Right ventricle myocardium superior (tissue), 1 donor: Measurements from ENCODE around the gene SLC6A17. TPM values are rescaled to one million over a fixed set of nuclear protein-coding genes. Genes with fewer than 3 reads are reported as not detected.

ENCODE experiments used
- ATAC-seq: fragments of 200-7000 bp; cut with Tn5 transposase; one replicate; pipeline ENCODE4 v1.9.1; 2020; ENCODE audit warnings: mild to moderate bottlenecking; ENCODE audit not compliant: poor library complexity
- DNase-seq: peaks from one replicate; pipeline ENCODE4 v3.0.0-alpha.2; 2020
- intact Hi-C: fragments of 100-400 bp; cut with DNase I; formaldehyde crosslinking; loops from one replicate; pipeline ENCODE4 v1.11.2; 2022
- total RNA-seq: library from RNA; stranded (reverse); fragmentation: NEBNext Ultra II Directional; extraction: Animal tissue kit (Norgen Biotek cat#: 25700); gene quantifications from one replicate; pipeline ENCODE4 v1.2.1, GENCODE V29; 2021
- donor health status: DM: no; HTN: yes; CAD: no; lungs with severe emphysema.

Gene SLC6A17
- total RNA-seq, 1 donor from 2014 or later, result not detected

DNA sequence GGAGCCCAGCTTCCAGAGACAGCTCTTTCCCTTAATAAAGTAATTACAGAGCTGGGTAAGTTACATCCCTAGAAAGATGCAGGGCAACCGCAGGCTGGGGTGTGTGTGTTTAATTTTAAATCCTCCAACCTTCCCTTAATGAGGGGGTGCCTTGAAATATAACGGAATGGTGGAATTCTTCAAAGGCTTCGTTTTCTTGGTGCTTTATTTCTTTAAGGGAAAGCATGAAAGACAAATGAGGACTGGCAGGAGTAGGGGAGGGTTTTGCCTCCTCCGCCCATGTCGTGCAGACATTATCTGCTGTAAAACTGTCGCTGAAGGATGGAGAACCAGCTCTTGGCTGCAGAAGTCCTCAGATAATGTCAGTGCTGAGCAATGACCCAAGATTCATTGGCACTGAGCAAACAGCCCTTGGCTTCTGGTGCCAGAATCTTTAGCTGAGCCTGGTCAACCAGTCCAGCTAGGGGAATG, 15.5 kb downstream of the SLC6A17 start:
- ATAC-seq, result peak; percentile 39
- no peak for DNase-seq
- intact Hi-C loops, result no loop called here

DNA sequence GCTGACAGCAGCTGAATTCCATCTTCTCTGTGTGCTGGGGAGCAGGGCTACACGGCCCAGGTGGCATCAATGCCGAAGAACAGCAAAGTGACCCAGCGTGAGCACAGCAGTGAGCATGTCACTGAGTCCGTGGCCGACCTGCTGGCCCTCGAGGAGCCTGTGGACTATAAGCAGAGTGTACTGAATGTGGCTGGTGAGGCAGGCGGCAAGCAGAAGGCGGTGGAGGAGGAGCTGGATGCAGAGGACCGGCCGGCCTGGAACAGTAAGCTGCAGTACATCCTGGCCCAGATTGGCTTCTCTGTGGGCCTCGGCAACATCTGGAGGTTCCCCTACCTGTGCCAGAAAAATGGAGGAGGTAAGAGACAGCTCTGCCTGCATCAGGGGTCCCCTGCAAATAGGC, 16.6 kb downstream of the SLC6A17 start:
- ATAC-seq (no peak), DNase-seq (no peak)
- intact Hi-C loops, result no loop called here

GRCh38 chr1:110170766-110171733, 20.8 kb downstream of the SLC6A17 start:
- ATAC-seq (no peak), DNase-seq (no peak)
- intact Hi-C loops, result no loop called here

- intact Hi-C loops, result no loop called here
- ATAC-seq (no peak), DNase-seq (no peak)
Observed at GRCh38 chr1:110172001-110172400, 21.7 kb downstream of the SLC6A17 start.

DNA sequence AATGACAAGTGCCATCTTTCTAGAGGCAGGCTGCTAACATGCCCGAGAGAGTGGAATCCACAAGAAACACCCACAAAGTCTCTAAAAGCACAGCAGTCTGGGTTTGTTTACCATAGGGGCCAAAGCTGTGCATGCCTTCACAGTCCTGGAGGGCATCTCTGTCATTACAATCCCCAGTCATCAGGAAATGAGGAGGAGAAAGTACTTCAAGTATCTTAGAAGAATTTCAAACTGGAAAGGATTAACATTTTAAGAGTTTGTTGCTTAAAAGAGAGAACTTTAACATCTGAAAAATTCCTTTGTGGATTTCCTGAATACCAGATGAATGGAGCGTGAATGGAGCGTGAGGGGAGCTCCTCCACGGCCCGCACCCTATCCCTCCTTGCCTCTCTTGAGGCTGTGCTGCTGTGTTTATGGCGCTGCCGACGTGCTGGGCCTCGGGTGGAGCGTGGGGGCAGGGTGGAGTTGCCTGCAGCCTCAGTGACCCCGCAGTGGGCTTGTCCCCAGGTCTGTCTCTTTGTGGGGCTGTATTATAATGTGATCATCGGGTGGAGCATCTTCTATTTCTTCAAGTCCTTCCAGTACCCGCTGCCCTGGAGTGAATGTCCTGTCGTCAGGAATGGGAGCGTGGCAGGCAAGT, 23.3 kb downstream of the SLC6A17 start:
- intact Hi-C loops, result no loop called here
- ATAC-seq (no peak), DNase-seq (no peak)

DNA sequence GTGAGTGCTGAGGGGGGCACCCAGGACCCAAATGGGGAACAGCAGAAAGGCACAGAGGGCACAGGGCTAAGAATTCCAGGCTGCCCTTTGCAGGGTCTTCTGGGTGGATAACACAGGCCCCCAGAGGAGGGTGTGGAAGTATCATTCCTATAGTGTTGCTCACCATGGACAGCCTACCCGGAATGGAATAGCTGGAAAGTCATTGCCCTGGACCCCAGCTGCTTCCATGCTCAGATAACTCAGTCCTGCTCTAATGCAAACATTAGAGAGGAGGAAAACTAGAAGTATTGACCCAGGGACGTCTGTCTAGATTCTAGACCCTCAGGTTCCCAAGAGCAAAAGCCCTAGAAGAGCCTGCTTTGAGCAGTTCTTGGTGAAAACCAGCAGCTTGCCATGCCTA, 24.7 kb downstream of the SLC6A17 start:
- intact Hi-C loops, result no loop called here
- ATAC-seq (no peak), DNase-seq (no peak)

DNA sequence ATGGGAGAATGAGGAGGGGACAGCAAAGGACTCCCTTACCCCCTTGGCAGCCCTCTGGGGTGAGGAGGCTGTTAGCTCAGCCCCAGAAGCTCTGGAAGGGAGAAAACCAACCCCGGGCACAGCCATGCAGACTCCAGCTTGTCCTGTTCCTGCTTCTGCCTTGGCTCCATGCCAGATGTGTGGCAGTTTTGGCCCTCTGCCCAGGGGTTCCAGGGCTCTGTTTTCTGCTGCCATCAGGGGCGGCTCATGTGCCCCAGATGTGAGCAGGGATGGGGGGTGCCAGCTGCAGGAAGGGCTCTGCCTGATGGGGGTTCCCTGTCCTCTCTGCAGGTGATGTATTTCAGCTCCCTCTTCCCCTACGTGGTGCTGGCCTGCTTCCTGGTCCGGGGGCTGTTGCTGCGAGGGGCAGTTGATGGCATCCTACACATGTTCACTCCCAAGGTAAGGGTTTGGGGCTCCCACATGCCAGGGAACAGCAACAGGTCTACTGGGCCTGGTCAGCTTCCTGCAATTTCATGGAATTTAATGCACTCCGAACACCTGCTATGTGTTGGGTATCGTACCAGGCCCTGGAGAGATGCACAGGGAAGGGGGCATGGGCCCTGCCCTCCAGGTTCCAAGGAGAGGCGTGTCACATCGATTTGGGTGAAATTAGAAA, 26.1 kb downstream of the SLC6A17 start:
- intact Hi-C loops, result no loop called here
- DNase-seq (peak; percentile 68), ATAC-seq (peak; percentile 71)

GRCh38 chr1:110177775-110178174, 27.5 kb downstream of the SLC6A17 start:
- ATAC-seq (no peak), DNase-seq (no peak)
- intact Hi-C loops, result no loop called here

DNA sequence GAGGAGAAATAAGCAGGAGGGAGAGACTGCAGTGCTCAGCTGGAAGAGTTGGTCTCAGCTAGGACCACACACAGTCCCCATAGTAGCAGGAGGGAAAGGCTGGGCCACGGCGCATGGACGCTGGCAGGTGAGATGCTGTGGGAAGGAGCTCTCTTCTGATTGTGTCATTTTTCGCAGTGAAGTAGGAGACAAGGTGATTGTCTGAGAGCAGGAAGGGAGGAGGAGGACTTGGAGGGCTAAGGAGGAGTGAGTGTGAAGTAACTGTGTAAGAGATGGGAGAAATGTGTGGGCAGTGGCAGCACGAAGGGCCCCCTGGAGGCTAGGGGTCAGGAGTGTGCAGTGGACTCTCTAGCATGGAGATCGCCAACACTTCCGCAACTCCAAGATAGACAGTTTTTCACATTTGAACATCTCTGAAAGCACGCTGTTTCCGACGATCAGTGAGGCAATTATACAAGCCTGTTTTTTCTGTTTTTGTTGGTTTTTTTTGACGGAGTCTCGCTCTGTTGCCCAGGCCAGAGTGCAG, 33.4 kb downstream of the SLC6A17 start:
- ATAC-seq, result no peak
- DNase-seq, result no peak
- intact Hi-C loops, result no loop called here

DNA sequence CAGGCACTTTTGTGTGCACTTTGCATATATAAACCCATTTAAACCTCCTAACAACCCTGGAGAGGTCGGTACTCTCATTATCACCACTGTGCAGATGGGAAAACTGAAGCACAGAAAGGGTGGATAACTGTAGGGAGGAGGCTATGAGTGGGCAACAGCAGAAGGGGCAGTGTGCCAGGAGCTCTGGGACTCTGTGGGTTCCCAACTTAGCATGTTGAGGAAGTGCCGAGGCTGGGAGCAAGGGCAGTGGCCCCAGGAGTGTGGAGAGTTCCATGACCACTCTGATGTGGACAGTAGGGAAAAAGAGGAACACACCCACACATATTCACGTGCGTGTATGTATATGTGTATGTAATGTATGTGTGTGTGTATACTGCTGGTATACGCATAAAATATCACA, 34.2 kb downstream of the SLC6A17 start:
- no peak for ATAC-seq
- intact Hi-C loops, result no loop called here
- DNase-seq, result no peak

DNA sequence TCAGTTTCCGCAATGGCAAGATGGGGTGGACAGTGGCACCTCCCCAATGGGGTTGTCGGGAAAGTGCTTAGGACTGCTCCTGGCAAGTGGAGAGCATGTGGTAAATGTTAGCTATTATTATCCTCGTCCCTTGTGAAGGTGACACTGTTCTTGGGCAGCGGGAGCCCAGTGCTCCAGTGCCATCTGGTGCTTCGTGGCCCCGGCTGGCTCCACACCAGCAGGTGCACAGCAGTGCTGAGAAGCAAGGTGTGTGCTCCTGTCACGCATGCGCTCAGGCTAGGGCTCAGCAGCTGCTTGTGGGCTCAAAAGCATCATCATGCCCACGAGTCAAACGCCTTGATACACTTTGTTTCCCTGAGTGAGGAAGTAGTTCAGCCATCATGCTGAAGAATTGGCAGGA, 34.9 kb downstream of the SLC6A17 start:
- DNase-seq, result peak; percentile 61
- intact Hi-C loops, result no loop called here

DNA sequence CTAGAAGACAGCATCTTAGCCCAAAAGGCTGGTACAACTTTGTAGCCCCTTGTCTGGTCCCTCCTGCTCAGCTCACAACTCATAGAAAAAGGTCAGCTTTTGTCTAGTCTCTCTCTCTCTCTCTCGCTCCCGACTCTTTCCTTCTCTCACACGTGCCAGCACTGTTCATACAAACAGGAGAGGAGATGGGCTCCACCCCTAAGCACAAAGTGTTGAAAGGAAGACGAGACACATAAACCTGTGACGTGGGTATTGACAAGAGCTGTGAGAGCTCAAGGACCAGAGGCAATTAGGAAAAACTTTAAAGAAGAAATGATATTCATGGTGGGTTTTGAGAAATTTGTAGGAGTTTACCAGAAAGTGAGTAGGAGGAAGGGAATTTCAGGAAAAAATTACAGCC, 36.3 kb downstream of the SLC6A17 start:
- DNase-seq, result no peak
- intact Hi-C loops, result no loop called here

More for the DNA sequence above, 34.9 kb downstream of the SLC6A17 start:
- ATAC-seq, result peak; percentile 73

DNA sequence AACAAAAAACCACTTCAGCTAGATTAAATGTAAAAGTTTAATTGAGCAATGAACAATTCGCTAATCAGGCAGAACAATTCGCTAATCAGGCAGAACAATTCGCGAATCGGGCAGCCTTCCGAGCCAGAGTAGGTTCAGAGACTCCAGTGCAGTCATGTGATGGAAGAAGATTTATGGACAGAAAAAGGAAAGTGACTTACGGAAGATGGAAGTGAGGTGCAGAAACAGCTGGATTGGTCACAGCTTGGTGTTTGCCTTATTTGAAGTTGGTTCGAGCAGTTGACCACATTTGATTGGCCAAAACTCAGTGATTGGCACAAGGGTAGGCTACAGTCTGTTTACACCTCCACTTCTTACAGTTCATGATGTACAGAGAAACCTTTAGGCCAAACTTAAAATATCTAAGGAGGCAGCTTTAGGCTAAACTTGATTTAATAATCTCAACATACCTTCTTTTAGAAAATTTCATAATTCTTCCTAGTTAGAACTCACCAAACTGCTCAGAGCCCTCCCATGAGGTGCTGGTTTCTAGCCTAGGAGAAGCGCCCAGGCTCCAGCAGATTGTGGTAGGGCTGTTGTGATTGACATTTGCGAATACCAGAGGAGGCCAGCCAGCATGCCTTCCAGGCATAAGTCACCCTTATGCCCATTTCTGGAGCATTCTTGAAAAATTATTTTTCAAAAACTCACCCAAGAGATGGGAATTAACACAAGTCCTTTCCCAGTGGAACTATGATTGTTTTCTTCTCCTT, 37.0 kb downstream of the SLC6A17 start:
- intact Hi-C loops, result no loop called here
- ATAC-seq (peak; percentile 62), DNase-seq (no peak)

More for the DNA sequence above, 36.3 kb downstream of the SLC6A17 start:
- peak; percentile 44 for ATAC-seq

GRCh38 chr1:110188035-110188618, 37.8 kb downstream of the SLC6A17 start:
- ATAC-seq (peak; percentile 59), DNase-seq (no peak)
- intact Hi-C loops, result no loop called here

GRCh38 chr1:110189181-110189580, 38.9 kb downstream of the SLC6A17 start:
- intact Hi-C loops, result no loop called here
- ATAC-seq (no peak), DNase-seq (no peak)

GRCh38 chr1:110190282-110190929, 40.1 kb downstream of the SLC6A17 start:
- DNase-seq (peak; percentile 61), ATAC-seq (peak; percentile 56)
- intact Hi-C loops, result no loop called here

DNA sequence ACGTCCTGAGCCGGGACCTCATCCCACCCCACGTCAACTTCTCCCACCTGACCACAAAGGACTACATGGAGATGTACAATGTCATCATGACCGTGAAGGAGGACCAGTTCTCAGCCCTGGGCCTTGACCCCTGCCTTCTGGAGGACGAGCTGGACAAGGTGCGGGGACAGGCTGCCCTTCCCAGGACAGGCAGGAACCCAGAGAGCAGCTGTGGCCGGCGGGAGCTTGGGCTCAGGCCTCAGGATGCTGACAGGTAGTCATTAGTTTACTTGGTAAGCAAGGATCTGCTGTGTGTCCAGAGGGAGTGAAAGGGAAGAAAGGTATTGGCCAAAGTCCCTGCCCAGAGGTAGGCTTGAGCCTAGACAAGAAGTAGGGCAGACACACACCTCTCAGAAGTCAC, 42.2 kb downstream of the SLC6A17 start:
- DNase-seq (no peak), ATAC-seq (no peak)
- intact Hi-C loops, result no loop called here

DNA sequence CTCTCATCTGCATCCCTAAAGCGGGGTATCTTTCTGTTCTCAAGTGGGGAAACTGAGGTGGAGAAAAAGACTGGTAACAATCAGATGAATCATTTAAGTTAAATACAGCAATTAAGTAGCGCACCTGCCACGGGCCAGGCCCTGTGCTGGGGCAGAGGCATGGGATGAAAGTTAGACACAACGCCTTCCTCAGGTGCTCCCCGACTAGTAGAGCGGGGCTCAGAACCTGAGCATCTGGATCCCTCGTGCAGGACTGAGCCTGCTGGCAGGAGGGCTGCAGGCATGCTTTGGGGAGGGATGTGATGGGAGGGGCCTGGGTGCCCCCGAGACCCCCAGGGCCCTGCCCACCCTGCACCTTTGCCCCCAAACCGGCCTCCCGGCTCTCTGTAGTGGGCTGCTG, 44.9 kb downstream of the SLC6A17 start:
- DNase-seq (no peak), ATAC-seq (no peak)
- intact Hi-C loops, result no loop called here
